NOMO-1 treated with DMSO at 0.1 percent for 48 hours (cell line): ENCODE measurements around the gene MASP2.
"Not testable (repeated sequence)": the region's sequence is repeated elsewhere in the genome, so short reads cannot be mapped to it uniquely, and the experiment has no call there.

Experiments used
- DNase-seq: peaks from one replicate; lab custom pipeline; 2025; ENCODE audit not compliant: unreplicated experiment; lab: John Stamatoyannopoulos, UW

MASP2 gene

GRCh38 chr1:11058595-11059154, 11.6 kb upstream of the MASP2 start:
- no peak for DNase-seq

DNA sequence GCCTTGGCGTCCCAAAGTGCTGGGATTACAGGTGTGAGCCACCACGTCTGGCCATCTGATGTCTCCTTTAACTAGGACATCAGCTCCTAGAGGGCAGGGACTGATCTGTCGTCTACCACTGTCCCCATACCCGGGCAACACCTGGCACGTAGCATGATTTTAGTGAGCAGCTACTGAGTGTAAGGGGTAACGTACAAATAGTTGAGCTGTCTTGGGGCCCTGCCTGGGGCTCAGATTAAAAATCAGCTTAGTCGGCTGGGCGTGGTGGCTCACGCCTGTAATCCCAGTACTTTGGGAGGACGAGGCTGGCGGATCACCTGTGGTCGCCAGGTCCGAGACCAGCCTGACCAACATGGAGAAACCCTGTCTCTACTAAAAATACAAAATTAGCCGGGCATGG, 11.0 kb upstream of the MASP2 start:
- DNase-seq: no peak

DNA sequence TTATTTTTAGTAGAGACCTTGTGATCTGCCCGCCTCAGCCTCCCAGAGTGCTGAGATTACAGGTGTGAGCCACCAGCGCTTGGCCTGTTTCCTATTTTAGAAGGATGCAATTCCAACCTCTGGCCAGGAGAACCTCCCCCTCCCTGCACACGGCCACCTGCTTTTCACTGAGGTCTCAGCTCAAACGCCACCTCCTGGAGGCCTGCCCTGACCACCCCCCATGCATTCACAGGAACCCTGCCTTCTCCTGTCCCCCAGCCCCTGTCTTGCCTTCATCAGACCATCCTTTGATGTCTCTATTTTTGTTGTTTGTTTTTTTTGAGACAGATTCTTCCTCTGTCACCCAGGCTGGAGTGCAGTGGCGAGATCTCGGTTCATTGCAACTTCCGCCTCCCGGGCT, 10.4 kb upstream of the MASP2 start:
- DNase-seq: no peak

- DNase-seq: no peak
Measured at GRCh38 chr1:11056504-11056903, 9.5 kb upstream of the MASP2 start.

- DNase-seq: no peak
Measured at GRCh38 chr1:11055676-11056075, 8.6 kb upstream of the MASP2 start.

DNA sequence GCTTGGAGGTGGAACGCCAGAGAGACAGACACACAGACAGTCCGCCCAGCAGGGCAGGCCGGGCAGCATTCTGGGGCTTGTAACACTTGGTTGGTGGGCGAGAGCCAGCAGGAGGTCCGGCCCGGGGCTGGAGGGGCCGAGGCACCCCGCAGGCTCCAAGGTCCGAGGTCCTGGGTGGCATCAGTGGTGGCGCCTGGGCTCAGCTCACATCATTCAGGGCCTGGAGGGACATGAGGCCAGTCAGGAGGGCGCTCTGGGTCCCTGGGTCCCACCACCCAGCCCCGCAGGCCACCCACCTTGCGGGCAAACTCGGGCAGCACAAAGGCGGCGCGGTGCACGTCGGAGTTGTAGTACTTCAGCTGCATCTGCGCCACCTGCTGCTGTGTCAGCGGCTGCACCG, 7.6 kb upstream of the MASP2 start:
- no peak for DNase-seq

- DNase-seq: no peak
Measured at GRCh38 chr1:11054181-11054580, 7.1 kb upstream of the MASP2 start.

- DNase-seq: no peak
Measured at GRCh38 chr1:11053758-11054137, 6.7 kb upstream of the MASP2 start.

DNA sequence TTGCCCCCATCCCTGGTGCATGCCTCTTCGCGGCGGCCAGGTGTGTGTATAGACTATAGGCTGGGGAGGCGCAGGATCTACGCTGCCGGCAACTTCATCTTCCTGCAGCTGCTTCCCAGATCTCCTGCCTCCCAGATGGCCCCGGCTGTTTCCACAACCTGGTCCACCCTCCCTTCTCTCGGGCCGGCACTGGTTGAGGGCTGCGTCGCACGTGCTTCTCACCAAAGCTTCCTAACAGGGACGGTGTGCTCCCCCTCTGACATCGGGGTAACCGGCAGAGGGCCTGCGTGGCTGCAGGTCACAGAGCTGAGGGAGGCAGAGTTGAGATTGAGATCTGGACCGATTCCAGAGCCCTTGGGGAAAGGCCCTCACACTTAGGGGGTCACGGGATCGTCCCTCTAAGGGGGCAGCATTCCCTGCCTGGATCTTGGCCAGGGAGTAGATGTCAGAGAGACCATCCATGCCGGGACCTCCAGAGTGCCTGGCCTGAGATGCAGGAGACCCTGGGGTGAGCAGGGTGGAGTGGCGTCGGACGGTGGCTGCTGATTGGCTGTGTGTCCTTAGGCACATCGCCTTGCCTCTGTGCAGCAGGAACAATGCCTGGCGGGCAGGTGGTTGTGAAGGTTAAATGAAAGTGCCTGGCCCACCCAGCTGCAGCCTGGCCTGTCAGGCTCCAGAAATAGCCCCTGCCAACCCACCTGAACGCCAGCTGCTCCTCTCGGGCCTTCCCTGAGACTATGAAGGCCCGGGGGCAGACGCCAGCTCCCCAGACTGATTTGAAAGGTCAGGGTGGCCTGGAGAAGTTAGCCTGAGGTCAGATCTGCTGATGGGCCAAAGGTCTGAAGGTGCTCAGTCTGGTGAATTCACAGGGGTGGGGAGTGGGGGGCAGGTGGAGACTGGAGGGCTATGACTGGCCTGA, 6.1 kb upstream of the MASP2 start:
- DNase-seq: no peak

DNA sequence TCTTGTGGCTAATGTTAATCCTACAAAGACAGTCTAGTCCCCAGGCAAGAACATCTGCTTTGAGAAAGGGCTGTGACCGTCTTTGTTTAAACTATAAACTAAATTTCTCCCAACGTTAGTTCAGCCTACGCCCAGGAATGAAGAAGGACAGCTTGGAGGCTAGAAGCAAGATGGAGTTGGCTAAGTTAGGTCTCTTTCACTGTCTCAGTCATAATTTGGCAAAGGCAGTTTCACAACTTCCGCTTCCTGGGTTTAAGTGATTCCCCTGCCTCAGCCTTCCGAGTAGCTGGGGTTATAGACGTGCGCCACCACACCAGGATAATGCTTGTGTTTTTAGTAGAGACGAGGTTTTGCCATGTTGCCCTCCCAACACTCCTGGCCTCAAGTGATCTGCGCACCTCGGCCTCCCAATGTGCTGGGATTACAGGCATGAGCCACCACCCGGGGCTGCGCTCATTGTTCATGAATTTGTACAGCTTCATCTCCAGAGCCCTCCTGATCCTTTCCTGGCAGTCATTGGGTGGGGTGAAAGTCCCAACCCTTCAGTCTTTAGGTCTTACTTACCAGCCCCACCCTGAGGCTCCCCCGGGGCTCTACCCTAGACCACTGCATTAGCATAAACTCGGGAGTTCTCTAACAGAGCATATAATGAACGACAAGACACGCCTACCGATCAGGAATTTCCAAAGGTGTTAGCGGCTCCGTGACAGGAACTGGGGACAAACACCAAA, 4.9 kb upstream of the MASP2 start:
- DNase-seq: peak; percentile 77

DNA sequence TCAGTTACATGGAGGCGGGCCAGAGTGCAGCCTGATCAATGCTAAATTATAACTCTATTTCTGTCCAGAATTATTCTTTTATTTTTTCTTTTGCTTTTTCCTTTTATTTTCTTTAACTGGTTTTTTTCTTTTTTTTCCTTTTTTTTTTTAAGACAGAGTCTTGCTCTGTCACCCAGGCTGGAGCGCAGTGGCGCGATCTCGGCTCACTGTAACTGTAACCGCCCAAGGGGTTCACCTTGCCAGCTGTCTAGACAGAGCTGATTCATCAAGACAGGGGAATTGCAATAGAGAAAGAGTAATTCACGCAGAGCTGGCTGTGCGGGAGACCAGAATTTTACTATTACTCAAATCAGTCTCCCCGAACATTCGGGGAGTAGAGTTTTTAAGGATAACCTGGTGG, 4.1 kb upstream of the MASP2 start:
- DNase-seq: not testable (repeated sequence)

DNA sequence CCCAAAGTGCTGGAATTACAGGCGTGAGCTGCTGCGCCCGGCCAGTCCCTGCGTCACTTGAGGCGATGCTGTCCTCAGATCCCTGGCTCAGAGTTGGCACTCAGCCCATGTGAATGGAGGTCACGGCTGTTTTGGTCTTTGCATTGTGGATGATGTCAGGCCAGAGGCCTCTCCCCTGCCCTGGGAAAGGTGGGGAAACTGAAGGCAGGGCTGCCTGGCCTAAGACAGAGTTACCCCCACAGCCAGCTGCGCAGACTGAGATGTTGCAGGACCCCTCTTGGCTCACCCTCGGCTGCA, 821 bp downstream of the MASP2 start:
- DNase-seq: no peak

GRCh38 chr1:11045428-11046269, 1.4 kb downstream of the MASP2 start:
- no peak for DNase-seq

- no peak for DNase-seq
Measured at GRCh38 chr1:11044849-11045427, 2.1 kb downstream of the MASP2 start.

- DNase-seq: no peak
Measured at GRCh38 chr1:11044086-11044848, 2.8 kb downstream of the MASP2 start.

DNA sequence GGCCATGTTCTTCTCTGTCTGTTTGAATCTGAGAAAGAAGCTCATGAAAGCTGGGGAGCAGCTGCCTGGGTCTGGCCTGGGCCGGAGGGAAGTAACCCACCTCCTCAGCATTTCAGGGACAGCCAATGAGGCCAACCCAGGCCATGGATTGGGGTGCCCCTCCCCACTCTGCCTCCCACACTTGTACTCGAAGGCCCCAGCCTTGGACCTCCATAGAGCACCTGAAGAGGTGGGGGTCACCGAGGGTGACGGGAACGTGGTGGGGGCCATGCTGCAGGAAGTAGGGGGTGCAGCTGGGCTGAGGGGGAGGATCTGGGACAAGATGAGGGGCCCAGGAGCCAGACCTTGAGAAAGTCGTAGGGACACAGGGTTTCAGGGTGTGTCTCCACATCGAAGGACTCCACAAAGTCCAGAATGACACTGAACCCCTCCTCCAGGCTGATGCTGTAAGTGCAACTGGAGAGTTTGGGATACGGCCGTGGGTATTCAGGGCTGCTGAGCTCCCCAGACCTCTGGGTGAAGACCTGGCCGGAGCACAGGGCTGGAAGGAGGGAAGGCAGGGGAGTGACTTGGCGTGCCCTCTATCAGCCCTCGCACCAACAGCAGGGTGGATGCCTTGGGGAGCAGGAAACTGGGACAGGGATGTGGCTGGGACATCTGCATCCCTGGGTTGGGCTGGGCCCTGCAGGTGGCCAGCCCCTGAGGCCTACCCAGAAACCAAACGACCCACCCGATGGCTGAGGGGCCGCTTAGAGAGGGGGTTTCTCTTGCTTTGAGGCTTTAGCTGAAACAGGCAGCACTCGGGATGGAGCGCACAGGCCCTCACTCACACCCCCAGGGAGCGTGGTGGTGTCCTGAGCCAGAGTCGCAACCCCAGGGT, 3.8 kb downstream of the MASP2 start:
- DNase-seq: no peak

DNA sequence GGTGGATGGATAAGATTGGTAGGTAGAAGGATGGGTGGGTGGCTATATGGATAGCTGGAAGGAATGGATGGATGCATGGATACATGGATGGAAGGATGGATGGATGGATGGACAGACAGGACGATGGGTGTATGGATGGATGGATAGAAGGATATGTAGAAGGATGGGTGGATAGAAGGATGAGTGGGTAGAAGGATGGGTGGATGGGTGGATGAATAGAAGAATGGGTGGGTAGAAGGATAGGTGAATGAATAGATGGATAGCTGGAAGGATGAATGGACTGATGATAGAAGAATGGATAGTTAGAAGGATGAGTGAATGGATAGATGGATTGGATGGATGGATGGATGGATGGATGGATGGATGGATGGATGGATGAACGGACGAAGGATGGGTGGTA, 5.0 kb downstream of the MASP2 start:
- no peak for DNase-seq

DNA sequence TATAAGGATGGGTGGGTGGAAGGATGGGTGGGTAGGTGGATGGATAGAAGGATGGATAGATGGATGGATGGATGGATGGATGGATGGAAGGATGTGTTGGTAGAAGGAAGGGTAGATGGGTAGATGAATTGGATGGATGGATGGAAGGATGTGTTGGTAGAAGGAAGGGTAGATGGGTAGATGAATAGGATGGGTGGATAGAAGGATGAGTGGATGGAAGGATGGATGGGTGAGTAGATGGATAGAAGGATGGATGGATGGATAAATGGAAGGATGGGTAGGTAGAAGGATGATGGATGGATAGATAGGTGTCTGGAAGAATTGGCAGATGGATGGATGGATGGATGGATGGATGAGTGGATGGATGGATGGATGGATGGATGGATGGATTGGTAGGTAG, 6.0 kb downstream of the MASP2 start:
- no peak for DNase-seq

- DNase-seq: not testable (repeated sequence)
Measured at GRCh38 chr1:11040105-11040429, 7.0 kb downstream of the MASP2 start.
